ENCODE data around the gene TTC6. TPM values are rescaled to one million over a fixed set of nuclear protein-coding genes. Genes with fewer than 3 reads are reported as not detected.

Gene TTC6
- total and polyA plus RNA-seq, 3 experiments from 2014 or later: not detected

DNA sequence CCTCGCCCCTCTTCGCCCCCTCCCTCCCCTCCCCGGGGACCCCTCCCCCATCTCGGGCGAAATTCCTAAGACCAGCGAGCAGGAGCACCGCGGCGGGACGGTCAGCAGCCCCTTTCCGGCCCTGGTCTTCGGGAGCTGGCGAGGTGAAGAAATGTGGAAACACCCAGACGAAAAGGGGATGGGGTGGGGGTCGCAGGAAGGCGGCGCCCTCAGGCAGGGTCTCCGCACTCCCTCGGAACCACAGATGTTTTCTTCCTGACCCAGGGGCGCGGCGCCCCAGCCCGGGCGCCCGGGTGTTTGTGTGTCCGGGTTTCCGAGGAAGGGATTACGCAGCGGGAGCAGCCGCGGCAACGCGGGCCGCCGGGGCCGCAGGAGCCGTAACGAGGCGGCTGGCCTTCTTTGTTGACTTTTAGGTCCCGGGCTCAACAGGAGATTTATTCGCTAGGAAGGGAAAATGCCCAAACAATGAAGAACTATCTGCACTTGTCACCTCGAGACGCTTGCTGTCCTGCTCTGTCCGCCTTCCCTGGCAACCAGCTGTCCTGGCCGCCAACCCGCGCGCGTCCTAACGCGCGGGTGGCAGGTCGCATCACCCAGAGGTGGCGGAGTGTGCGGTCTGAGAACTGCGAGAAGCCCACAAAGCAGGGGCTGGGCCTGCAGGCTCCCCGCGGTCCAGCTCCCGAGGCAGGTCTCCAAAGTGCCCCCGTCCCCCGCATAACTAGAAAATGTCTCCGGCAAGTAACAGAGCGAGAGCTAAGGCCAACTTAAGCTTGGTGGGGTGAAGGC is 7.4 kb upstream of the TTC6 start:
- Mint-ChIP-seq H3K4me3 (no peak overlapping the region), H3K36me3 (peaks cover 0 to 3% (median 1%) of the 10 kb centered on the region in 3 donors), H3K27ac (no peak overlapping the region), H3K4me1 (no peaks in the 10 kb centered on the region), H3K27me3 (peaks cover 51 to 63% of the 10 kb centered on the region in 2 donors), H3K9me3 (peaks cover 12 to 45% (median 27%) of the 10 kb centered on the region in 5 donors)
- no peak overlapping the region for H3K27ac ChIP-seq (ENCODE audit: low read depth, low read length)
- H3K4me1 ChIP-seq (ENCODE audit: insufficient read depth, low read length): no peaks in the 10 kb centered on the region
- peaks cover 11% of the 10 kb centered on the region for H3K27me3 ChIP-seq (ENCODE audit: insufficient read depth, low read length, poor library complexity, severe bottlenecking)
- no peak for DNase-seq
- POLR2A ChIA-PET: no interaction called here
- no peaks in the 10 kb centered on the region for H3K36me3 ChIP-seq (ENCODE audit: insufficient read depth, low read length)
- CTCF ChIA-PET: no interaction called here
- H3K4me3 ChIP-seq (ENCODE audit: low read length): no peak overlapping the region
- no peaks in the 10 kb centered on the region for H3K9me3 ChIP-seq (ENCODE audit: low read length)

DNA sequence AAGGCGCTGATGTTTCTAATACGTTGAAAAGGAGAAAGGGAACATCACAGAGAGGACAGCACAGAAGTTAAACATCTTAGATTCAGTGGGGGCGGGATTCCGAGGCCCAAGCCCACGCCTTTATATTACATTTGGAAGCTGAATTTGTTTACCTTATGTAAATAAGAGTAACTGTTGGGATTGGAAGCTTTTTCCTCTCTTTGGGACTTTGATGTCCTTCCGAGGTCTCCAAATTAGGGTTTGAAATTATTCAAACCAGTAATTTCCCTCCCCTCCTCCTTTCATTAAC is 6.8 kb upstream of the TTC6 start:
- ChIA-PET POLR2A (no interaction called here), CTCF (no interaction called here)
- no peak overlapping the region for H3K4me3 Mint-ChIP-seq
- Histone ChIP-seq H3K36me3 (ENCODE audit: insufficient read depth, low read length) (no peaks in the 10 kb centered on the region), H3K27me3 (ENCODE audit: insufficient read depth, low read length, poor library complexity, severe bottlenecking) (peaks cover 11% of the 10 kb centered on the region), H3K9me3 (ENCODE audit: low read length) (no peaks in the 10 kb centered on the region), H3K4me1 (ENCODE audit: insufficient read depth, low read length) (no peaks in the 10 kb centered on the region), H3K27ac (ENCODE audit: low read depth, low read length) (no peak overlapping the region), H3K4me3 (ENCODE audit: low read length) (no peak overlapping the region)
- DNase-seq: no peak
- no peak overlapping the region for H3K27ac Mint-ChIP-seq
- H3K4me1 Mint-ChIP-seq: no peaks in the 10 kb centered on the region
- peaks cover 13 to 49% (median 27%) of the 10 kb centered on the region in 5 donors for H3K9me3 Mint-ChIP-seq
- peaks cover 56 to 68% of the 10 kb centered on the region in 2 donors for H3K27me3 Mint-ChIP-seq
- peaks cover 0 to 3% (median 1%) of the 10 kb centered on the region in 3 donors for H3K36me3 Mint-ChIP-seq

DNA sequence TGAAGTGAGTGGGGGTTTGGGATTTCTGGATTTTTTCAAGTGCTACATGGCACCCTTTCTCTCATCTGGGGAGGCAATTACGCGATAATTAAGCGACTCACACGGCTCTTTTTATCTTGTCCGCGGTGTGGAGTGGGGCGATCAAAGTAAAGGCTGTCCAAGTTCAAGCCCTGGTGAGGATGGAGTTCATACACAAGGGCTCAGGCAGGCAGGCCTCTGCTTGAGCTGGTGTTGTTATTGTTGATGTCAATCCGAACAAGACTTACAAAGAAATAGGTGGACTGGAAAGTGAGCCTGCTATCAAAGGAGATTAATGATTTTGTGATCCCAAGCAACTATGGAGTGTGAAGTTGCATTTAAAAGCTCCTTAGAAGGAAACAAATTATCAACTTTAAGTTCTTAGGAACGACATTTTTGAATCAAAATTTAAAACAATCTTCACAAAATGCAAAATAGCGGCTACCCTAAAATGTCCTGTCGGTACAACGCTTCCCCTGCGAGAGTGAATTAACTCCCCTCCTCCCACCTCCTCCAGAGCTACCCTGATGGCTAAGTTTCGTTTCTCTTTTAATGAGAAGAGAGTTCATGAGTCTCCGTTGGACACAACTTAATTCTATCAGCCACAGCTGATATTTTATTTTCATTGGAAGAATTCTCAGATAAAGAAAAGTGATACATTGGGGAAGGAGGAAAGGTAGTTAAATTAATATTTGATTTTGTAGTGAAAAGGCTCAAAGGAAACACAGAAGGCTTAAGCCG is 6.3 kb upstream of the TTC6 start:
- Mint-ChIP-seq H3K27ac (no peak overlapping the region), H3K27me3 (peaks cover 61 to 74% of the 10 kb centered on the region in 2 donors), H3K4me1 (peaks cover 2 to 4% (median 3%) of the 10 kb centered on the region in 3 donors), H3K9me3 (peaks cover 17 to 54% (median 27%) of the 10 kb centered on the region in 5 donors), H3K4me3 (no peak overlapping the region), H3K36me3 (peaks cover 0 to 6% (median 1%) of the 10 kb centered on the region in 3 donors)
- H3K4me3 ChIP-seq (ENCODE audit: low read length): no peak overlapping the region
- ChIA-PET POLR2A (no interaction called here), CTCF (no interaction called here)
- no peaks in the 10 kb centered on the region for H3K4me1 ChIP-seq (ENCODE audit: insufficient read depth, low read length)
- no peak for DNase-seq
- H3K36me3 ChIP-seq (ENCODE audit: insufficient read depth, low read length): no peaks in the 10 kb centered on the region
- H3K9me3 ChIP-seq (ENCODE audit: low read length): no peaks in the 10 kb centered on the region
- no peak overlapping the region for H3K27ac ChIP-seq (ENCODE audit: low read depth, low read length)
- H3K27me3 ChIP-seq (ENCODE audit: insufficient read depth, low read length, poor library complexity, severe bottlenecking): peaks cover 14% of the 10 kb centered on the region

DNA sequence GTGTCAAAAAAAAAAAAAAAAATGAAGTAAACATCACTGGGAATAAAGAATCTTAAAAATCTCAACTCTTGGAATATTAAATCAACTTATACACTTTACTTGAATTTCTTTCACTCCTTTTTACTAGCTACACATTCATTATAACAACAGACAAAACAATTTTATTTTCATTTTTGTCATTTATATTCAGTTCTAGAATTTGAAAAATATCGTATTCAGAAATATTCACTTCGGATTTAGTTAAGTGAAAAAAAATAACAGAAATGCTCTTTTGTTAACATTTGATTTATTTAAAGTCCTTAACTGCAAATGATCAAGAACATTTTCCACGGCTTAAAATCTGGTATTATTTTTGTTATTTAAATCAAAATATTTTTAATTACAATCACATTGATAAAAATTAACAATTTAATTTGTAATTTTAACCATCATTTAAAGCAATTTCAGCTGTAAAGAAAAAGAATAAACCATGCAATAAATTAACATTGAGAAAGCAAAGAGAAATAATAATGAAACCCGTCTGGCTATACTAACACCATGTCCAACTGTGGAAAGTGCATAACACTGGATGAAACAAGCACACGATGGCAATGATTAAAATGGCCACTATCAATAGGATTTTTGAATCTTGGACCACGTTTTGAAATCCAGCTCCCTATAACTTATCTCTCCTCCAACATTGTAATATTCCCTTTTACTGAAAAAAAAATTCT is 5.6 kb upstream of the TTC6 start:
- peaks cover 0 to 7% (median 1%) of the 10 kb centered on the region in 3 donors for H3K36me3 Mint-ChIP-seq
- Histone ChIP-seq H3K4me1 (ENCODE audit: insufficient read depth, low read length) (no peaks in the 10 kb centered on the region), H3K9me3 (ENCODE audit: low read length) (no peaks in the 10 kb centered on the region), H3K4me3 (ENCODE audit: low read length) (no peak overlapping the region), H3K27me3 (ENCODE audit: insufficient read depth, low read length, poor library complexity, severe bottlenecking) (peaks cover 14% of the 10 kb centered on the region), H3K27ac (ENCODE audit: low read depth, low read length) (no peak overlapping the region), H3K36me3 (ENCODE audit: insufficient read depth, low read length) (no peaks in the 10 kb centered on the region)
- ChIA-PET POLR2A (no interaction called here), CTCF (no interaction called here)
- no peak overlapping the region for H3K4me3 Mint-ChIP-seq
- H3K4me1 Mint-ChIP-seq: peaks cover 3 to 6% (median 5%) of the 10 kb centered on the region in 3 donors
- no peak for DNase-seq
- H3K27me3 Mint-ChIP-seq: peaks cover 60 to 77% of the 10 kb centered on the region in 2 donors
- H3K27ac Mint-ChIP-seq: no peak overlapping the region
- peaks cover 19 to 56% (median 27%) of the 10 kb centered on the region in 5 donors for H3K9me3 Mint-ChIP-seq

DNA sequence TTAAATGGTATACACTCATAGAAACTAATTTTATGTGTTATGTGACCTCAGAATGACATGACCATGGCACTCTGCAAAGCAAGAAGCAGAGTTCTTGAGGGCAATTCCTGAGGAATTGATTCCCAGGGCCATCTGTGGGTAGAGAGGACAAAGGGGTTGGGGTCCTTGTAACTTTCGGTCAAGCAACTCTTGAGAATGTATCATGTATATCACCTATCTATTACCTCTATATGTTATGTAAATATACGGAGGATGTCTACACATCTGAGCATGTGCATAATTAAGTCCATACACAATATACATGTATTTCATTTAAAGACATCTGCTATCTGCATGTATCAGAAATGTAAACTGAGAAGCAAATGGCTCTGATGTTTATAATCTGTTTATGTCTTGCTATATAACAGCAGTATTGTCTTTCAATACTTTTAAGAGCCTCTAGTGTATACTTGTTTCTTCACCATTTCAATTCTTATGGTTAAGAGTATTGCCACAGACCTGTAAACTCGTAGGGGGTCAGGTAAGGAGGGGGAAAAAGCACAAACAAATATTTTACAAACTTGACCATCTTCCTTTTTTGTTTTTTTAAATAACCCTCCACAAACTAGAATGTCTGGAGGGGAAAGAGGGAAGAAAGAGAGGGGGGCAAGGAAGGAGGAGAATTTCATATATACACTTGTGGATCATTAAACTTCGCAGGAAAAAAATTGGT is 4.8 kb upstream of the TTC6 start:
- H3K27ac ChIP-seq (ENCODE audit: low read depth, low read length): no peak overlapping the region
- Mint-ChIP-seq H3K36me3 (peaks cover 0 to 7% (median 1%) of the 10 kb centered on the region in 3 donors), H3K27me3 (peaks cover 56 to 72% of the 10 kb centered on the region in 2 donors), H3K9me3 (peaks cover 19 to 51% (median 27%) of the 10 kb centered on the region in 5 donors), H3K4me3 (no peak overlapping the region), H3K27ac (peak overlapping the region in 1 of 8 donors; percentile 20), H3K4me1 (peaks cover 3 to 7% (median 6%) of the 10 kb centered on the region in 3 donors)
- no peaks in the 10 kb centered on the region for H3K36me3 ChIP-seq (ENCODE audit: insufficient read depth, low read length)
- POLR2A ChIA-PET: no interaction called here
- no peaks in the 10 kb centered on the region for H3K9me3 ChIP-seq (ENCODE audit: low read length)
- no peak for DNase-seq
- peaks cover 14% of the 10 kb centered on the region for H3K27me3 ChIP-seq (ENCODE audit: insufficient read depth, low read length, poor library complexity, severe bottlenecking)
- H3K4me1 ChIP-seq (ENCODE audit: insufficient read depth, low read length): no peaks in the 10 kb centered on the region
- CTCF ChIA-PET: no interaction called here
- H3K4me3 ChIP-seq (ENCODE audit: low read length): no peak overlapping the region

DNA sequence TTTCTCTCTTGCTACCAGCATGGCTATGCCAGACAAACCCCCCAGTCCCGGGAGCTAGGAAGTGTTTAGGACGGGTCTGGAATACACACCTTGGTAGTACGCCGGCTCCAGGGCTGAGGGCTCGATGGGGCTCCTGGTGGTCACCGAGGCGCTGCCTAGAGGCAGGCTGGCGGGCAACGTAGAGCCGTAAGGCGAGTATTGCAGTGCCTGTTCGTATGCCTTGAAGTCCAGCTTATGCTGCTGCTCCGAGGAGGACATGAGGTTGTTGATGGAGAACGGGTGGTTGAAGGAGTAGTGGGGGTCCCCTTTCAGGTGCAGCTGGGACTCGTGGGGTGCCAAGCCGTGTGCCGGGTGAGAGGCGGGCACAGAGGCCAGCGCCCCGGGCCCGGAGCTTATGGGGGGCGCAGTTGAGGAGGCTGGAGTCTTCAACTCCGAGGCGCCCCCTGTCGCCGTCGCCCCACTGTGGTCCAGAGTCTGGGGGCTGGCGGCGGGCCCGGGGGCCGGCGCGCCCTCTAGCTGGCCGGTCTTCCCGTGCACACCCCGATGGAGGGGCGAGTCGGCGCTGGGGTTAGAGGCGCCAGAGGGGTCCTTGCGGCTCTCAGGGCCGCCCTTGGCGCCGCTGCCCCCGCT is 4.0 kb upstream of the TTC6 start:
- Histone ChIP-seq H3K27me3 (ENCODE audit: insufficient read depth, low read length, poor library complexity, severe bottlenecking) (peaks cover 16% of the 10 kb centered on the region), H3K9me3 (ENCODE audit: low read length) (no peaks in the 10 kb centered on the region), H3K4me1 (ENCODE audit: insufficient read depth, low read length) (peaks cover 7% of the 10 kb centered on the region), H3K36me3 (ENCODE audit: insufficient read depth, low read length) (no peaks in the 10 kb centered on the region), H3K27ac (ENCODE audit: low read depth, low read length) (no peak overlapping the region), H3K4me3 (ENCODE audit: low read length) (no peak overlapping the region)
- CTCF ChIA-PET: no interaction called here
- Mint-ChIP-seq H3K36me3 (peaks cover 0 to 7% (median 1%) of the 10 kb centered on the region in 3 donors), H3K9me3 (peaks cover 19 to 50% (median 27%) of the 10 kb centered on the region in 5 donors), H3K27me3 (peaks cover 55 to 70% of the 10 kb centered on the region in 2 donors), H3K4me1 (peaks cover 6 to 13% (median 12%) of the 10 kb centered on the region in 3 donors), H3K27ac (peak overlapping the region in 1 of 8 donors; percentile 43), H3K4me3 (peak overlapping the region in 3 of 7 donors; percentile 25 to 85 (median 62))
- no peak for DNase-seq
- POLR2A ChIA-PET: no interaction called here

DNA sequence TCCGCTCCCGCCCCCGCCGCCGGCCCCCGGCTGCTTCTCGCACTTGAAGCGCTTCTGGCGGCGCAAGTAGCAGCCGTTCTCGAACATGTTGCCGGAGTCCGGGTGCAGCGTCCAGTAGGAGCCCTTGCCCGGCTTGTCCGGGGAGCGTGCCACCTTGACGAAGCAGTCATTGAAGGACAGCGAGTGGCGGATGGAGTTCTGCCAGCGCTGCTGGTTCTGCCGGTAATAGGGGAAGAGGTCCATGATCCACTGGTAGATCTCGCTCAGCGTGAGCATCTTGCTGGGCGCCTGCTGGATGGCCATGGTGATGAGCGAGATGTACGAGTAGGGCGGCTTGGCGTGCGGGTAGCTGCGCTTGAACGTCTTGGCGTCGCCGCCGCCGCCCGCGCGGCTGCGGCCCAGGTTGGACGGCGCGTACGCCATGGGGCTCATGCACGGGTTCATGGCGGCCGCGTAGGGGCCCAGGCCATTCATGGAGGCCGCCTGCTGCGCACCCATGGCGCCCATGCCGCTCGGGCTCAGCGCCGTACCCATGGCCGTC is 3.4 kb upstream of the TTC6 start:
- Mint-ChIP-seq H3K36me3 (peaks cover 0 to 7% (median 1%) of the 10 kb centered on the region in 3 donors), H3K9me3 (peaks cover 19 to 52% (median 27%) of the 10 kb centered on the region in 5 donors), H3K27ac (no peak overlapping the region), H3K27me3 (peaks cover 60 to 71% of the 10 kb centered on the region in 2 donors), H3K4me3 (no peak overlapping the region), H3K4me1 (peaks cover 10 to 18% (median 17%) of the 10 kb centered on the region in 3 donors)
- no peak overlapping the region for H3K27ac ChIP-seq (ENCODE audit: low read depth, low read length)
- peaks cover 7% of the 10 kb centered on the region for H3K4me1 ChIP-seq (ENCODE audit: insufficient read depth, low read length)
- ChIA-PET POLR2A (no interaction called here), CTCF (no interaction called here)
- H3K4me3 ChIP-seq (ENCODE audit: low read length): no peak overlapping the region
- no peak for DNase-seq
- no peaks in the 10 kb centered on the region for H3K9me3 ChIP-seq (ENCODE audit: low read length)
- H3K36me3 ChIP-seq (ENCODE audit: insufficient read depth, low read length): no peaks in the 10 kb centered on the region
- peaks cover 21% of the 10 kb centered on the region for H3K27me3 ChIP-seq (ENCODE audit: insufficient read depth, low read length, poor library complexity, severe bottlenecking)

Data from CD8-positive, alpha-beta memory T cell (primary cell).